KMS-11 (cell line): ENCODE measurements around the gene SYF2.

ENCODE experiments used
- H2AFZ ChIP-seq: fragments of 200-600 bp; sonication (generic); 2 replicates; pipeline ENCODE4 v1.6.1; 2016; ENCODE audit warnings: antibody characterized with exemption, mixed run types, low read depth
- H3K27ac ChIP-seq: fragments of 200-600 bp; sonication (generic); 2 replicates; pipeline ENCODE4 v1.6.1; 2016; ENCODE audit warnings: mild to moderate bottlenecking, mixed run types
- H3K27me3 ChIP-seq: fragments of 200-600 bp; sonication (generic); 2 replicates; pipeline ENCODE4 v1.6.1; 2017; ENCODE audit warnings: mild to moderate bottlenecking, low read depth, mixed run types, moderate library complexity; ENCODE audit not compliant: insufficient read depth
- H3K36me3 ChIP-seq: fragments of 200-600 bp; sonication (generic); 2 replicates; pipeline ENCODE4 v1.6.1; 2017; ENCODE audit warnings: mild to moderate bottlenecking, mixed run types; ENCODE audit not compliant: insufficient read depth
- H3K4me1 ChIP-seq: fragments of 200-600 bp; sonication (generic); 2 replicates; pipeline ENCODE4 v1.6.1; 2016; ENCODE audit warnings: mild to moderate bottlenecking, low read depth, mixed run types; ENCODE audit not compliant: poor library complexity, severe bottlenecking
- H3K4me2 ChIP-seq: fragments of 200-600 bp; sonication (generic); 2 replicates; pipeline ENCODE4 v1.7.0; 2016; ENCODE audit warnings: mild to moderate bottlenecking, mixed run types
- H3K4me3 ChIP-seq: fragments of 200-600 bp; sonication (generic); IDR thresholded peaks from 2 replicates; pipeline ENCODE4 v1.6.1; 2017; ENCODE audit warnings: low read depth, low read length, mixed read lengths; ENCODE audit not compliant: insufficient read depth
- H3K79me2 ChIP-seq: fragments of 200-600 bp; sonication (generic); 2 replicates; pipeline ENCODE4 v1.6.1; 2016; ENCODE audit warnings: low read depth, mixed run types; ENCODE audit not compliant: insufficient read depth
- H3K9ac ChIP-seq: fragments of 200-600 bp; sonication (generic); 2 replicates; pipeline ENCODE4 v1.6.1; 2016; ENCODE audit warnings: mild to moderate bottlenecking, mixed run types
- H4K20me1 ChIP-seq: fragments of 200-600 bp; sonication (generic); 2 replicates; pipeline ENCODE4 v1.6.1; 2016; ENCODE audit warnings: mild to moderate bottlenecking, mixed run types; ENCODE audit not compliant: insufficient read depth
- CTCF ChIP-seq: fragments of 200-600 bp; sonication (generic); conservative IDR thresholded peaks from 2 replicates; pipeline ENCODE4 v1.6.1; 2017; ENCODE audit warnings: low read depth, mild to moderate bottlenecking, antibody characterized with exemption, low read length, moderate library complexity, mixed read lengths

SYF2 gene

GRCh38 chr1:25199819-25200620 lies 32.3 kb downstream of the SYF2 start:
- Histone ChIP-seq H3K27me3 (no peaks in the 10 kb centered on the region), H3K4me3 (no peak overlapping the region), H3K4me2 (no peak overlapping the region), H3K79me2 (no peaks in the 10 kb centered on the region), H4K20me1 (no peaks in the 10 kb centered on the region), H3K4me1 (peaks cover 5% of the 10 kb centered on the region), H2AFZ (no peak overlapping the region), H3K27ac (no peak overlapping the region), H3K36me3 (no peaks in the 10 kb centered on the region), H3K9ac (no peak overlapping the region)
- TF ChIP-seq CTCF: no peak

- Histone ChIP-seq H4K20me1 (no peaks in the 10 kb centered on the region), H3K27me3 (no peaks in the 10 kb centered on the region), H3K4me3 (no peak overlapping the region), H3K9ac (no peak overlapping the region), H3K4me1 (no peaks in the 10 kb centered on the region), H3K79me2 (no peaks in the 10 kb centered on the region), H2AFZ (no peak overlapping the region), H3K27ac (no peak overlapping the region), H3K36me3 (no peaks in the 10 kb centered on the region), H3K4me2 (no peak overlapping the region)
- no peak for TF ChIP-seq CTCF
Observed at GRCh38 chr1:25198663-25199252, 33.5 kb downstream of the SYF2 start.

- Histone ChIP-seq H3K4me2 (no peak overlapping the region), H3K27ac (no peak overlapping the region), H3K79me2 (no peaks in the 10 kb centered on the region), H3K4me1 (no peaks in the 10 kb centered on the region), H3K27me3 (no peaks in the 10 kb centered on the region), H2AFZ (no peak overlapping the region), H3K4me3 (no peak overlapping the region), H4K20me1 (no peaks in the 10 kb centered on the region), H3K9ac (no peak overlapping the region), H3K36me3 (no peaks in the 10 kb centered on the region)
- no peak for TF ChIP-seq CTCF
Observed at GRCh38 chr1:25197982-25198662, 34.2 kb downstream of the SYF2 start.

- Histone ChIP-seq H2AFZ (no peak overlapping the region), H3K4me3 (no peak overlapping the region), H3K4me1 (no peaks in the 10 kb centered on the region), H3K4me2 (no peak overlapping the region), H3K36me3 (no peaks in the 10 kb centered on the region), H3K27ac (no peak overlapping the region), H4K20me1 (no peaks in the 10 kb centered on the region), H3K79me2 (no peaks in the 10 kb centered on the region), H3K27me3 (no peaks in the 10 kb centered on the region), H3K9ac (no peak overlapping the region)
- no peak for TF ChIP-seq CTCF
Observed at GRCh38 chr1:25197235-25197975, 34.9 kb downstream of the SYF2 start.
